Activated T-cell treated with anti-CD3 and anti-CD28 coated beads, Interleukin-2, amount 50 U/mL, for 48 hours (primary cell): ENCODE data around the gene CFAP43.
"Not testable (repeated sequence)": the region's sequence is repeated elsewhere in the genome, so short reads cannot be mapped to it uniquely, and the experiment has no call there.

ENCODE experiments used
- DNase-seq, 2 experiments: peaks; one replicate each; pipeline ENCODE4 v3.0.0-alpha.2; 2020

The CFAP43 gene

GRCh38 chr10:104223304-104223703 lies 8.9 kb downstream of the CFAP43 start:
- no peak for DNase-seq

DNA sequence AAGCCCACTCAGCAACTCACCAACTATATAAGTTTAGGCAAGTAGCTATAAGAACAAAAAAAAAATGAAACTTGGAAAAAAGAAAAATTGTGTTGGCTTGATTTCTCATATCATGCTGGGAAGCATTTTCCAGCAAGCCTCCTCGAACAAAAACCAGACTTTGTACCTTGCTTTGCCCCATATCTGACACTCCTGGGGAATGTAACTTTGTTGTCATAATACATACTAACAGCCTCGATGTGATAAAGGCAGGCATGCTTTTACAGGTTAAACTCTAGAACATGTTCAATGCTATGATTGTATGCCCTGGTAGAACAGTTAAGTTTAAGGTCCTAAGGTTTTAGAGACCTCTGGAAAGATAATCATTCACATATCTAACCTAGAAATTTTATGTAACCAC lies 11.6 kb downstream of the CFAP43 start:
- DNase-seq: no peak

DNA sequence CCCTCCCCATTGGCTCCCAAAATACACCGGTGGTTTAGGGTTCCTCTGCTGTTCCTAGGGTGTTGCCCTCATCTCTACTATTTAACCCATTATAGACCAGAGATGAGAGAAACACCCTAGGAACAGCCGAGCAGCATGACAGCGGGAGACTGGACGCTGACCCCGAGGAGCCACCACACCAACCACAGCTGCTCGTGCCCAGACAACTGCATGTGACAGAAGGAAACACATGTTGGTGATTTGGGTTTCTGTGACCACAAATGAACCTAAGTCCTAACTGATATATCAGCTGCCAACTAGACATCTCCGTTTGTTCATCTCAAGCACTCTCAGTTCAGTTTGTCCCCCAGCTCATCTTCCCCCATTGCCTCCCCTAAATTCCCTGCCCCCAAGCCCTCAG lies 13.4 kb downstream of the CFAP43 start:
- no peak for DNase-seq

GRCh38 chr10:104216631-104217030 lies 15.5 kb downstream of the CFAP43 start:
- DNase-seq: no peak

DNA sequence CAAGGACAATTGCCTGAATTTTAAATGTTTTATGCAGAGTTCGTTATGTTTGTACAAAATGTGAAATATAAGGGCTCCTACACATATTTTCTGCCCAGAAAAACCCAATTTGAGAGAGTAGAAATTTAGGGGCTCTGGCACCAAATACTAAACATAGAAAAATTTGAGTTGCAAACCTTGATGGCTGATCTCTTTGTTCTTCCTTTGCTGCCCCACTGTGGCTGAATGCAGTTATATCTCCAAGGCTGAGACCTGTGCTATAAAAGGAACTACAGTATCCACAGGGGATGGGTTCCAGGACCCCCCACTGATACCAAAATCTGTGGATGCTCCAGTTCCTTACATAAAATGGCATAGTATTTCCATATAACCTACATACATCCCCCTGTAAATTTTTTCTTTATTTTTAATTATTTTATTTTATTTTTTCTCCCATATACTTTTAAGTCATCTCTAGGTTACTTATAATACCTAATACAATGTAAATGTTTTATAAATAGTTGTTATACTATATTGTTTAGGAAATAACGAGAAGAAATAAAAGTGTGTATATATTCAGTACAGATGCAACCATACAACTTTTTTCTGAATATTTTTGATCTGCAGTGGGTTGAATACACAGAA lies 22.5 kb downstream of the CFAP43 start:
- peak; percentile 30 to 44 for DNase-seq

DNA sequence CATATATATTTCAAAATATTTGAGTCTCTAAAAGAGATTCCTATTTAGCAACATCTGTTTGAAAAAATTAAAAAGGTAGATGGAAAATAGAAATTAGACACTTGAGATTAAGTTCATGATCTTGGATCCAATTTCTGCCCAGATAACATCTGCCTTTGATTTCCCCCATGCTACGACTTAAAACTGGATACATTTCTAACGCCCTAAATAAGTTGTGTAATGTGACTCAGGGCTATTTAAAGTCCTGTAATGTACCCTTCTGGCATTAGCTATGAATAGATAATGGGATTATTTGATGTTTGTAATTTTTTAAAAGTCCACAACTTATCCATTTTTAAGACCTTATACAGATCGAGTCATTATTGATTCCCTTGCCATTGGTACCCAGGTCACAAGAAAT lies 23.4 kb downstream of the CFAP43 start:
- no peak for DNase-seq

DNA sequence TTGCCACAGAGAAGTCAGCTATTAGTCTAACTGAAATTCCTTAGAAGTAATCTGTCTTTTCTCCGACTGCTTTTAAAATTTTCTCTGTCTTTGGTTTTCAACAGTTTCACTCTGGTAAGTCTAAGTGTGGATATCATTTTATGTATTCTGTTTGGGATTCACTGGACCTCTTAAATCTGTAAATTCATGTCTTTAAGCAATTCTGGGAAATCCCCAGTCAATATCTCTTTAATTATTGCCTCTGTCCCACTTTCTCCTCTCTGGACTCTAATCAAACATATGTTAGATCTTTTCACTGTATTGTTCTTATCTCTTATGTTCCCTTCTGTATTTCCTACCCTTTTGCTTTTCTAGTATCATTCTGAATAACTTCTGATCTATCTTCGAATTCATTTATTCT lies 29.9 kb downstream of the CFAP43 start:
- DNase-seq: no peak

- no peak for DNase-seq
These were observed 30.5 kb downstream of the CFAP43 start for GRCh38 chr10:104201636-104202035.

DNA sequence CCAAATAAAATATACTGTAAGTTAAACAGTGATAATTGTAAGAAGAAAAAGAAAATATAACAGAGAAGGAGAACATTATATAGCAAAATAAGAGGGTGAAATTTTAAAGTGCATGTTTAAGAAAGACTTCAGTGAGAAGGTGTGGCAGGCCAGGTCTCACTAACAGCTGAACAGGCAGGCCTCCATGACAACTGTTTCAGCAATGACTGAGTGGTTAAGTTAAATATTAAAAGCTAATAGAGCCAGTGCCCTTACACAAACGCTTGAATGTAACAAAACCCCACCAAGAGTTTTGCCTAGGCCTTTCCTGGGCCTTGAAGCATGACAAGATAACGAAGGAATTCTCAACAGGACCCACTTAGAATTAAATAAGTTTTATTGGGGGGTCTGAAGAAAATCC lies 32.6 kb downstream of the CFAP43 start:
- DNase-seq: no peak

DNA sequence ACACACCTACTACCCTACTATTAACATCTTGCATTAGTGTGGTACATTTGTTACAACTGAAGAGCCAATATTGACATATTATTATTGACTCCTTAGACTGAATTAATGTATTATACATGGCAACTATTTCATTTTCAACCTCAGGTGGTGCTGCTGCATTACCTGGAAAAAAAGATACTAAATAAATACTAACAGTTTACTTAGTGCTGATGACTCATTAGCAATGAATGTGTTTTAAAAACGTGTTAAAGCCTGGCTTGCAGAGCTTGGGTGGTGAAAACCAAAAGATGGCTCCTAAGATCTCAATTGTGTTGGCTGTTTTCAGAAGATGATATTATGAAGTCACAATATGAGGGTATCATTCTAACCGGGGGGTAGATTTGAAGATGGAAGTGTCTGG lies 34.8 kb downstream of the CFAP43 start:
- DNase-seq: no peak

DNA sequence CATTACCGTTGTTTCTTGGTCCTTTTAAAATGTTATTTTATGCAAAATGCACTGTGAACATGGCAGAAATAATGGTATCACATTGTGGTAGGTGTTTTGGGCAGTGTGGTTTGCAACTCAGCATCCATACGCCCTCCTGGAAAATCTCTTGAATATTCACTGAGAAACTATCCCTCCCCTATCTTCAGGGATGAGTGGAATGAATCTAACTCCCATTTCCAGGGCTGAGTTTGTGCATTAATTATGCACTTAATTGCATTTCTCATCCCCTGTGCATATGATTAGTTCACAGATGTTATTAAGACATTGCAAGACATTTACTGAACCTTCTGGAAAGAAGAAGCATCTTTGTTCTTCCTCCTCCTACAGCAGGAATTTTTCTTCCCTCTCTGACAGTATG lies 36.5 kb downstream of the CFAP43 start:
- no peak for DNase-seq

DNA sequence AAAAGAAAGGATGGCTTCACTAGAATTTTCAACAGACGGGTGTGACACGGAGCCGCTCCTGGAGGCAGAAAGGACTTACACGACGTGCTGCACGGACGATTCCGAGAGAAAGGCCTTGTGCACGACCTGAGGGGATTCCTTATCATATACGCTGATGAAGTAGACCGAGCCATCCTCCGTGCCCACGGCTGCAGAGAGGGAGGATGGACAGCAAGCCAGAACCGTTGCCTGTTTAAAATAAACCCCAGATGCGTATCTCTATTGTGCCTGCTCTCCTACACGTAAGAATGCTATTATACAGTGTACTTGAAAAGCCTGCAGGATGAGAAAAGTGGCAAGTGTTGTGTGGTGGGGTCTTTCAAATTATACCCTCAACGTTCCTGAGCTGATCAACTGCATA lies 38.4 kb downstream of the CFAP43 start:
- no peak for DNase-seq

- DNase-seq: no peak
These were observed 41.5 kb downstream of the CFAP43 start for GRCh38 chr10:104190695-104191094.

- DNase-seq: no peak
These were observed 48.5 kb downstream of the CFAP43 start for GRCh38 chr10:104183682-104184081.

DNA sequence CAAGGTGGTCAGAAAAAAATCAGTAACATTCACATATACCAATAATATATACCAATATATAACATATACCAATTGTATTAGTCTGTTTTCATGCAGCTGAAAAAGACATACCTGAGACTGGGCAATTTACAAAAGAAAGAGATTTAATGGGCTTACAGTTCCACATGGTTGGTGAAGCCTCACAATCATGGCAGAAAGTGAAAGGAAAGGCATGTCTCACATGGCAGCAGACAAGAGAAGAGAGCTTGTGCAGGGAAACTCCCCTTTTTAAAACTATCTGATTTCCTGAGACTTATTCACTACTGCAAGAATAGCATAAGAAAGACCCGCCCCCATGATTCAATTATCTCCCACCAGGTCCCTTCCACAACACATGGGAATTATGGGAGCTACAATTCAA lies 58.0 kb downstream of the CFAP43 start:
- DNase-seq: not testable (repeated sequence)

- DNase-seq: no peak
These were observed 61.4 kb downstream of the CFAP43 start for GRCh38 chr10:104170610-104171254.

GRCh38 chr10:104155591-104155990 lies 76.6 kb downstream of the CFAP43 start:
- DNase-seq: no peak

GRCh38 chr10:104151737-104152136 lies 80.4 kb downstream of the CFAP43 start:
- no peak for DNase-seq

- no peak for DNase-seq
These were observed 82.0 kb downstream of the CFAP43 start for GRCh38 chr10:104150139-104150538.

GRCh38 chr10:104146882-104147281 lies 85.3 kb downstream of the CFAP43 start:
- no peak for DNase-seq

- no peak for DNase-seq
These were observed 87.2 kb downstream of the CFAP43 start for GRCh38 chr10:104144931-104145330.

DNA sequence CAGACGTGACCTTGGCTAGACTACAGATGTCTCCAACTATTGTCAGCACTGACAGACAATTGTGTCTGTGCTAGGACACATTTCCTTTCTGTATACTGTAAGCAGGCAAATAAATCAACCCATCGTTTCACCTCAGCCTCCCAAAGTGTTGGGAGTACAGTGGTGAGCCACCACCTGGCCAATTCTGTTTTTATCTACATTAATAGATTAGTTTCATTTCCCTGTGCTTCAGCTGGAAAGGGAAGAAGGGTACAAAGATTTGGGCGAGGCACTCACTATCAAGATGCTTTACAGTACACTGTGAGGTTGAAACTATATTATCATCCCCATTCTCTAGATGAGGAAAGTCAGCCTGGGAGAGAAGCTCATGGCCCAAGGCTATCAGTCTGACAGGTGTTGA lies 88.3 kb downstream of the CFAP43 start:
- DNase-seq: no peak

DNA sequence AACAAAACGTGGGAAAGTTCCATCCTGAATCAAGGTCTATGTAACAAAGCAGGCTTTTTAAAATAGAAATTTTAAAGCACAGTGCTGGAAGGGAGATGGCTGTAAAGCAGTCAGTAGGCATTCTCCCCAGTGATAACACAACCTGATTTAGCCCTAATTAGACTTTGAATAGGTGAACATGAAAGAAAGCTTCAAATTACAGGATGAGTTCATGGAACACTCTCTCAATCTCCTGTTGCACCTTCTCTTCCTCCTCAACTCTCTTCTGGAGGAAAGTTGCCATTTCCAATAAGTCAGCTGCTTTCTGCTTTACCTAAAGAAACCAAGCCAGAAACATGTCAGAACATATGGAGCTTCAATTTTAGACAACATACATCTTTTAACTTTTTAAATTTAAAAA lies 90.1 kb downstream of the CFAP43 start:
- DNase-seq: no peak

DNA sequence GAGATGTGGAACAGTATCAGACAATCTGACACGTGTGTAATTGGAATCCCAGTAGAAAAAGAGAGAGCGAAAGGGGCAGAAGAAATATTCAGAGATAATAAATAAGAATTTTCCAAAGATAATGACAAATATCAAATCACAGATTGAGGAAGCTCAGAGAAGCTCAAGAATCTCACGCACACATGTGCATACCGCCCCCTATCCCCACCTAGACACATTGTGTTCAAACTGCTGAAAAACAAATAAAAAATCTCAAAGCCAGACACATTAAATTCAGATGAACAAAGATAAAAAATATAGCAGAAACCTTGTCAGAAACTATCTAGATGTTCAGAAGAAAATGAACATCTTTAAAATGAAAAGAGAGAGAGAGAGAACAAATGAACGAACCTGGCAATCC lies 92.9 kb downstream of the CFAP43 start:
- no peak for DNase-seq

DNA sequence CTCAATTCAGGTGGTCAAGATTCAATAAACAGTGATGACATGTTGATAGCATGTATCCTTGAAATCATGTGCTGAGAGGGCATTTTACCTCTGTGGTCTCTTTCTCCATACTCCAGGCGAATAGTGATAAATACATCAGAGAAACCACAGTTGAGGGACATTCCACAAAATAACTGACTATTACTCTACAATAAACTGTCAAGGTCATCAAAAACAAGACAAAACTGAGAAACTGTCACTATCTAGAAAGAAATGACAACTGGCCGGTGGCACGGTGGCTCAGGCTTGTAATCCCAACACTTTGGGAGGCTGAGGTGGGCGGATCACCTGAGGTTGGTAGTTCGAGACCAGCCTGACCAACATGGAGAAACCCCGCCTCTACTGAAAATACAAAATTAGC lies 94.0 kb downstream of the CFAP43 start:
- DNase-seq: no peak
